ENCODE measurements around the gene RSPH9. TPM values are rescaled to one million over a fixed set of nuclear protein-coding genes. Genes with fewer than 3 reads are reported as not detected.
A peak's percentile ranks its signal among the peaks of the same experiment; 100 is the strongest.
"Not testable (repeated sequence)": the region's sequence is repeated elsewhere in the genome, so short reads cannot be mapped to it uniquely, and the experiment has no call there.

Gene RSPH9
- total and polyA plus RNA-seq, 11 donors = 0.09 to 0.50 (median 0.16) TPM; not detected in 3

DNA sequence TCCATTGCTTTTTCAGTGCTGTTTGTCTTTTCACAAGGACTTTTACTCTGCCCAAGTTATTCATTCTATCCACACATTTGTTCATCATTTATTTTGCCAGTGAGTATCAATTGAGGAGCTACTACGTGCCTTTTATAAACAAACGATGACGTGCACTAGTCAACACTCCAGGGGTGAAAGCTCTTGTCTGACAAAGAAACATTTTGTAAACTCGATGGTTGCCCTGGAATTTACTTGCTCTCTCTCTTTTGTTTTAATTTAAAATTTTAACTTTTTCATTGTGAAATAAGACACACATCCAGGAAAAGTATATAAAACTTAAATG lies 51.1 kb downstream of the RSPH9 start:
- Histone ChIP-seq H3K4me3 (no peak overlapping the region), H3K27me3 (no peaks in the 10 kb centered on the region), H3K9me3 (no peaks in the 10 kb centered on the region), H3K36me3 (no peaks in the 10 kb centered on the region), H3K4me1 (peaks cover 6 to 32% (median 21%) of the 10 kb centered on the region in 12 donors), H3K27ac (peak overlapping the region in 8 of 12 donors; percentile 9 to 66 (median 48))
- WGBS, 4 donors = 76 to 84% (median 81%) methylated on average over 4 of the region's 4 CpGs
- ATAC-seq = no peak
- no peak for TF ChIP-seq POLR2A (IDR thresholded peaks at IDR 0.05)
- TF ChIP-seq, protein P1, sequence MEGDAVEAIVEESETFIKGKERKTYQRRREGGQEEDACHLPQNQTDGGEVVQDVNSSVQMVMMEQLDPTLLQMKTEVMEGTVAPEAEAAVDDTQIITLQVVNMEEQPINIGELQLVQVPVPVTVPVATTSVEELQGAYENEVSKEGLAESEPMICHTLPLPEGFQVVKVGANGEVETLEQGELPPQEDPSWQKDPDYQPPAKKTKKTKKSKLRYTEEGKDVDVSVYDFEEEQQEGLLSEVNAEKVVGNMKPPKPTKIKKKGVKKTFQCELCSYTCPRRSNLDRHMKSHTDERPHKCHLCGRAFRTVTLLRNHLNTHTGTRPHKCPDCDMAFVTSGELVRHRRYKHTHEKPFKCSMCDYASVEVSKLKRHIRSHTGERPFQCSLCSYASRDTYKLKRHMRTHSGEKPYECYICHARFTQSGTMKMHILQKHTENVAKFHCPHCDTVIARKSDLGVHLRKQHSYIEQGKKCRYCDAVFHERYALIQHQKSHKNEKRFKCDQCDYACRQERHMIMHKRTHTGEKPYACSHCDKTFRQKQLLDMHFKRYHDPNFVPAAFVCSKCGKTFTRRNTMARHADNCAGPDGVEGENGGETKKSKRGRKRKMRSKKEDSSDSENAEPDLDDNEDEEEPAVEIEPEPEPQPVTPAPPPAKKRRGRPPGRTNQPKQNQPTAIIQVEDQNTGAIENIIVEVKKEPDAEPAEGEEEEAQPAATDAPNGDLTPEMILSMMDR (IDR thresholded peaks at IDR 0.05) = no peak
- intact Hi-C loops (cut with DNase I) = no loop called here
- no peak for DNase-seq

DNA sequence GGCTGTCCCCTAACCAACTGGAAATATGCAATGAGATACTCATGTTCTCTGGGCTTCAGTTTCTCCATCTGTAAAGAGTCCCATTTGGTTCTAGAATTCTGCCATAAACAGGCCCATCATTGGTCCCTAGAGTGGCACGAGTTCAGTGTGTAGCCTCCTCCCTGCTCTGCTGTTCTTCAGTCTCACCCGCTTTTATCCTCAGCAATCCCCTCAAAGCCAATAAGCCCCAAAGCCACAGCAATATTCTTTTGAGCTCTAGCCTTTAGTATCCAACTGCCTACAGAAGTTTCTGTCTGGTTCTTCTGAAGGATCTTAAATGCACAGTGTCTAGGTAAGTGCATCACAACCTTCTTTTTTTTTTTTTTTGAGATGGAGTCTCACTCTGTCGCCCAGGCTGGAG lies 52.6 kb downstream of the RSPH9 start:
- no peak for TF ChIP-seq POLR2A (IDR thresholded peaks at IDR 0.05)
- TF ChIP-seq, protein P1 (IDR thresholded peaks at IDR 0.05) = no peak
- intact Hi-C loops (cut with DNase I) = no loop called here
- WGBS, 4 donors = 94 to 98% (median 96%) methylated on average over 3 of the region's 3 CpGs
- H3K4me3 ChIP-seq = no peak overlapping the region
- H3K36me3 ChIP-seq = no peaks in the 10 kb centered on the region
- H3K27me3 ChIP-seq = no peaks in the 10 kb centered on the region
- peaks cover 6 to 45% (median 29%) of the 10 kb centered on the region in 12 donors for H3K4me1 ChIP-seq
- no peaks in the 10 kb centered on the region for H3K9me3 ChIP-seq
- DNase-seq (no peak), ATAC-seq (no peak)
- no peak overlapping the region for H3K27ac ChIP-seq

GRCh38 chr6:43698584-43699349 lies 53.9 kb downstream of the RSPH9 start:
- ATAC-seq (no peak), DNase-seq (peak in 4 of 5 donors; percentile 56 to 84 (median 71))
- intact Hi-C loops (cut with DNase I) = no loop called here
- no peaks in the 10 kb centered on the region for H3K36me3 ChIP-seq
- no peaks in the 10 kb centered on the region for H3K9me3 ChIP-seq
- no peak for TF ChIP-seq POLR2A (IDR thresholded peaks at IDR 0.05)
- TF ChIP-seq, protein P1 (IDR thresholded peaks at IDR 0.05) = no peak
- H3K4me1 ChIP-seq = peaks cover 6 to 57% (median 37%) of the 10 kb centered on the region in 12 donors
- no peaks in the 10 kb centered on the region for H3K27me3 ChIP-seq
- H3K4me3 ChIP-seq = no peak overlapping the region
- peak overlapping the region in 9 of 12 donors; percentile 6 to 59 (median 42) for H3K27ac ChIP-seq
- WGBS, 4 donors = 24 to 37% (median 31%) methylated on average over 8 of the region's 8 CpGs

GRCh38 chr6:43699564-43700186 lies 54.8 kb downstream of the RSPH9 start:
- no peak overlapping the region for H3K4me3 ChIP-seq
- no peak for DNase-seq
- H3K27me3 ChIP-seq = no peaks in the 10 kb centered on the region
- H3K27ac ChIP-seq = peak overlapping the region in 10 of 12 donors; percentile 6 to 59 (median 41)
- H3K4me1 ChIP-seq = peaks cover 6 to 58% (median 37%) of the 10 kb centered on the region in 12 donors
- H3K9me3 ChIP-seq = no peaks in the 10 kb centered on the region
- intact Hi-C loops (cut with DNase I) = no loop called here
- ATAC-seq = no peak
- H3K36me3 ChIP-seq = no peaks in the 10 kb centered on the region
- 54 to 57% (median 56%) methylated on average over 7 of the region's 7 CpGs for WGBS, 4 donors
- TF ChIP-seq POLR2A (IDR thresholded peaks at IDR 0.05) = no peak
- TF ChIP-seq, protein P1 (IDR thresholded peaks at IDR 0.05) = no peak

- H3K27me3 ChIP-seq; DNase-seq; H3K36me3 ChIP-seq; H3K4me3 ChIP-seq; ATAC-seq; intact Hi-C loops (cut with DNase I); H3K9me3 ChIP-seq: not testable (repeated sequence)
- WGBS, 4 donors = 94 to 96% (median 95%) methylated on average over 10 of the region's 10 CpGs
- Histone ChIP-seq H3K27ac (peak overlapping the region in 9 of 12 donors; percentile 75 to 93 (median 90)), H3K4me1 (peaks cover 6 to 70% (median 40%) of the 10 kb centered on the region in 12 donors)
Observed at GRCh38 chr6:43700939-43701560, 56.2 kb downstream of the RSPH9 start.

All from heart left ventricle (tissue), 16 donors.